GM12864 (cell line): ENCODE measurements around the gene HLTF.

ENCODE experiments used
- DNase-seq: peaks from one replicate; pipeline ENCODE4 v3.0.0-alpha.2; 2011; ENCODE audit warnings: low read depth
- H3K4me3 ChIP-seq: 2 replicates; pipeline ENCODE4 v1.5.1; 2011; ENCODE audit warnings: mild to moderate bottlenecking, low read depth, low read length, control low read depth
- TF ChIP-seq, protein P1 (sequence below): IDR thresholded peaks from 2 replicates; pipeline ENCODE4 v1.5.1; 2011; ENCODE audit warnings: low read depth, mild to moderate bottlenecking, moderate library complexity, low read length, control low read depth, inconsistent platforms; ENCODE audit errors: missing control alignments

HLTF gene

DNA sequence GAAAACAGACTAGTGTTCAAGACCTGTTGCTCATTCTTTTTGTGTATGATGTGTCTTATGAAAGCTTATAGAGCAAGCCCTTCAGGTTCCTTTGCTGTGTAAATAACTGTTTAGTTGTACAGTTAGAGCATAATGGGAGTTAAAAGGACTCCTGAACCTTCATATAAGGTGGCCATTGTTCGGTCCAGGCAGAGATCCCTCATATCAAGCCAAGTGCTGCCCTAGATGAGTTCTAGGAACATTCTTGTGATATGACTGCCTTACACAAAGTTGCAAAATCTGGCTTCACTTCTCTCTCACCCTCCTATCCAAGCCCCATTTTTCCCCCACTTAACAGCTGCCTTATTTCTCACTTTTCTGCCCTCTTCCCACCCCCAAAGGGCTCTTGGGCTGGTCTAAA is 68.1 kb downstream of the HLTF start:
- DNase-seq, result no peak
- H3K4me3 ChIP-seq, result no peak overlapping the region
- TF ChIP-seq, protein P1, sequence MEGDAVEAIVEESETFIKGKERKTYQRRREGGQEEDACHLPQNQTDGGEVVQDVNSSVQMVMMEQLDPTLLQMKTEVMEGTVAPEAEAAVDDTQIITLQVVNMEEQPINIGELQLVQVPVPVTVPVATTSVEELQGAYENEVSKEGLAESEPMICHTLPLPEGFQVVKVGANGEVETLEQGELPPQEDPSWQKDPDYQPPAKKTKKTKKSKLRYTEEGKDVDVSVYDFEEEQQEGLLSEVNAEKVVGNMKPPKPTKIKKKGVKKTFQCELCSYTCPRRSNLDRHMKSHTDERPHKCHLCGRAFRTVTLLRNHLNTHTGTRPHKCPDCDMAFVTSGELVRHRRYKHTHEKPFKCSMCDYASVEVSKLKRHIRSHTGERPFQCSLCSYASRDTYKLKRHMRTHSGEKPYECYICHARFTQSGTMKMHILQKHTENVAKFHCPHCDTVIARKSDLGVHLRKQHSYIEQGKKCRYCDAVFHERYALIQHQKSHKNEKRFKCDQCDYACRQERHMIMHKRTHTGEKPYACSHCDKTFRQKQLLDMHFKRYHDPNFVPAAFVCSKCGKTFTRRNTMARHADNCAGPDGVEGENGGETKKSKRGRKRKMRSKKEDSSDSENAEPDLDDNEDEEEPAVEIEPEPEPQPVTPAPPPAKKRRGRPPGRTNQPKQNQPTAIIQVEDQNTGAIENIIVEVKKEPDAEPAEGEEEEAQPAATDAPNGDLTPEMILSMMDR, result no peak

DNA sequence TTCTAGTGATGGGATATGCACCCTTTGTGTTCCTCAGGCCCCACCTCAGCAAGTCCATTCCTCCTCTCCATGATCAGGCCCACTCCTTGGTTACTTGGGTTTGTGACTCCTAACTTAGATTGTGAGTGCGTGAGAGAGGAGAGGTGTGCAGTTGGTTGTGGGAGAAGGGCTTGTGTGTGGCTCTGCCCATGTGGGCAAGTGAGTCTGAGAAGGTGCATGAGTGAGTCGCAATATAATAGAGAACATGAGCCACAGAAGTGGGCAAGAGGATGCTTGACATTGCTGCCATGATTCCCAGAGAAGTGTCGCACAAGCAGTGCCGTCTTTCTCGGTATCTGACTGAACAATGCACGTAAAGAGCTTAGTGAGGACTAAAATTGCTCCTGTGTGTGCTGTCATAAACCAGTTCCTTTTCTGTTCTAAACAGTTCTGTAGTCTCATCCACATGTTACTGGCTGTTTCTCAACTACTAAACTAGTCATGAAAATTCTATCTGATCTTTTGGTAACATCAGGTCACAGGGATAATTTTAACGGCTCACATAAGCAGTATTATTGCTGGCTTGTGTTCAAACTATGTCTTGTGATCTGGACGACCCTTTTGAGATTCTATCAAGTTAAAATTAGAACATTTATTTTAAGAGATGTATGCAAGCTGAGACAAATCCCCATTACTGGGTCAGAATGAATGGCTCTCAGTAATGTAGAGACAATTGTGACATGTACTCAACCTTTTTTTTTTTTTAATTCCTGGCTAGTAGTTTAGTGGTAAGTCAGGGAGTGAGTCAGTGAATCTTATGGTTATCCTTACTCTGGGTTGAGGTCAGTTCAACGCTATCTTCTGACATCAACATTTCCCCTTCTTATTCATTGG is 69.4 kb downstream of the HLTF start:
- DNase-seq, result no peak
- TF ChIP-seq, protein P1, result no peak
- H3K4me3 ChIP-seq, result no peak overlapping the region

DNA sequence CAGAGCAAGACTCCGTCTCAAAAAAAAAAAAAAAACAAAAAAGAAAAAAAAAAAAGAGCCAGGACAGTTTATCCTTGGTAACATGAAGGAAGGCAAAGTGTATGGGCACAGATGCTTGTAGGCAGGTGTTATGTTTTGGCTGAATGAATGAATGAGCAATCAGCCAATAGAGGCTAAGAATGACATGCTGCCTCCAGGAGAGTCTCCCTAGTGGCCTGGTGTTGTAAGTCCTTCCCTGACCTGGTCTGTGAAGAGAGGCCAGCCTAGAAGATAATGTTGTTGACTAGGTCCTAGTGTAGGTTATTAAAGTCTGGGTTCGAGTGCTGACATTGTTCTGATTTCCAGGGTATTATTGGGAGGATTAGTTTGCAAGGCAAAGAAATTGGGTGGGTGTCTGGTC is 70.1 kb downstream of the HLTF start:
- no peak overlapping the region for H3K4me3 ChIP-seq
- TF ChIP-seq, protein P1, result no peak
- DNase-seq, result no peak

DNA sequence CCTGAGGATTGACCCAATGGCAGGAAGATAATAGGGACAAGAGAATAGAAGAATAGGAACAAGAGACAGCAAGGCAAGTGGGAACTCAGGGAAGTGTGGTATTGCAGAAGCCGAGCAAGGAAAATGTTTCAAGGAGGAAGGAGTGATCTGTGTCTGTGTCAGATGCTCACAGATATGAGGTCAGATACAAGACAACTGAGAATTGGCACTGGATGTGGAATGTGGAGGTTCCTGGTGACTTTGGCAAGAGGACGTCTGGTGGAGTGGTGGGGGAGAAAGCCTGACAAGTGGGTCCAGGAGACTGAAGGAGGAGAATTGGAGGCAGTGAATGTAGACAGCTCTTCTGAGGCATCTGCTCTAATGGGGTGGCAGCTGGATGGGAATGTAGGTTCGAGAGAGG is 70.9 kb downstream of the HLTF start:
- H3K4me3 ChIP-seq, result no peak overlapping the region
- no peak for DNase-seq
- TF ChIP-seq, protein P1, result no peak

DNA sequence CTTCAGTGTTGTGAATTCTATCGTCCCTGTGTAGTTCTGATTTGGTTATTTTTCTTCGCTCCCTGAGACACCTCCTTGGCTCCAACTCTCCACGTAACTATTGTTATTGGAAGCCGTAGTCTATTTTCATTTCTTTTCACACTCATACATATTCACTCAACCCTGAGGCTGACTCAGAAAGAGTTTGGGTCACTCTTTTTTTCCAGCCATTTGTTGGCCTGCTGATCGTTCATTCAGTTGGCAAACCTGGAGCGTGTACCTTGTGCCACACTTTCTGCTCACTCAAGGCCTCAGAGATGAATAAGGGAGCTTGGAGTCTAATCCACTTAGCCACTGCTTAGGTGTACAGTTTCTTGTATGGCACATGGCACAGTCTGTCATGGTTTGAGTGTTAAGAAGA is 72.6 kb downstream of the HLTF start:
- no peak overlapping the region for H3K4me3 ChIP-seq
- DNase-seq, result no peak
- TF ChIP-seq, protein P1, result no peak

DNA sequence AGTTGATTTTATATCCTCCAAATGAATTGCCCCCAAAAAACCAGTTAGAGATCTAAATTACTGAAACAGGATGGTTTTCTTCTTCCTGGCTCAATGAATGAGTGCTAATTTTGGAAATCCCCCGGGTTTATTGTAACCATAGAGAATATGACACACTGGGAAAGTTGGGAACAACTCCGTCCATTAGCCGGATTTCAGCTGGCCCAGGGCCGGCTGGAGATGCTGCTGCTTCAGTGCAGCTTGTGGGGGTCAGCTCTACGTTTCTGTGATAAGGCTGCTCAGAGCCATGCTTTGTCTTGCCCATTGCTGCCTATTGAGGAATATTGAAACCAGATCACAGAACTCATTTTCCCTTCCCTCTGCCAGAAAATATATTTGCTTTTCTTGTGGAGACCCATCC is 74.7 kb downstream of the HLTF start:
- TF ChIP-seq, protein P1, result no peak

DNA sequence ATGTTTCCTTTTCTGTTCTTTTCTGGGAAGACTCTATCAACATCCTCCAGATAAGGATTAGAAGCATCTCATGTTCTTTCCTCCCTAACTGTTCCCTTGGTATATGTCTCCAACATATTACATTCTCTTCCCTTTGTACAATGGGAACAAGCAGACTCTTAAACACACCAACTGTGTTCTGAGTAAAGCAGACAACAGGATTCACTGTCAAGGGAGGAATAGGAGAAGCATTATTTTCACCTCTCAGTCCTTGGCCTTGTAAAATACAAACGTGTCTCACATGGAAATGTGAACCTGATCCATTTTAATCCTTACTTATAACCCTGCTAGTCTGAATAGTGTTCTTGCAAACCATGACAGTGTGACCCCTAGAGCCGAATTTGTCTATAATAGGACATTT is 75.4 kb downstream of the HLTF start:
- no peak for DNase-seq
- TF ChIP-seq, protein P1, result no peak
- H3K4me3 ChIP-seq, result no peak overlapping the region

More for the DNA sequence above, 74.7 kb downstream of the HLTF start:
- no peak overlapping the region for H3K4me3 ChIP-seq
- no peak for DNase-seq
